ENCODE measurements around the gene SMIM27.

Gene SMIM27

DNA sequence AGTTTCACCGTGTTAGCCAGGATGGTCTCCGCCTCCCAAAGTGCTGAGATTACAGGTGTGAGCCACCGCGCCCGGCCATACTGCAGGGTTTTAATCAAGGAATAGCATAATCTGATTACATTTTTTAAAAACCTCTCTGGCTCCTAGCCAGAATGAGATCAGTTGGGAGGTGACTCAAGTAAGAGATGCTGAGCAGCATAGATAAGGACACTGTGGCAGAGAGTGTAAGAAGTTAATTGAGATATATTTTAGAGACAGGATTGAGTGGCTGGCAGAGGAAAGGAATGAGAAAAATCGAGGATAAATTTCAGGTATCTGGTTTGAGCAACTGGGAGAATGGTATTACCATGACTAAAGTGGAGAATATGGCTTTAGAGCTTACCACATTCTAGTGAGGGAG, 18.8 kb upstream of the SMIM27 start:
- H3K27ac ChIP-seq (ENCODE audit: low read depth, low read length), result no peak overlapping the region
- H2BK5ac ChIP-seq (ENCODE audit: low read depth, low read length, poor library complexity), result no peak overlapping the region
- H3K9ac ChIP-seq (ENCODE audit: low read length), result no peak overlapping the region
- H3K9me3 ChIP-seq (ENCODE audit: insufficient read depth, low read depth, low read length), result no peaks in the 10 kb centered on the region
- H3K4me3 ChIP-seq (ENCODE audit: low read depth, low read length), result no peak overlapping the region
- WGBS (ENCODE audit: extremely low coverage, insufficient coverage, insufficient read length), result no CpG with 5 or more reads among the region's 6 CpGs
- no peak overlapping the region for H4K91ac ChIP-seq (ENCODE audit: low read depth, low read length)
- H3K36me3 ChIP-seq (ENCODE audit: control insufficient read depth in 1 of 2, insufficient read depth in 2 of 2, low read length in 2 of 2), result peaks cover 3 to 4% of the 10 kb centered on the region in 2 experiments
- no peak overlapping the region for H2BK12ac ChIP-seq (ENCODE audit: low read length)
- no peaks in the 10 kb centered on the region for H3K4me1 ChIP-seq (ENCODE audit: control insufficient read depth in 1 of 2, insufficient read depth in 2 of 2, low read length in 2 of 2)
- H3K23ac ChIP-seq (ENCODE audit: low read length), result no peak overlapping the region
- H2BK120ac ChIP-seq (ENCODE audit: insufficient read depth, low read length, poor library complexity), result no peak overlapping the region
- no peak overlapping the region for H2AFZ ChIP-seq (ENCODE audit: insufficient read depth, low read length, poor library complexity)
- H4K12ac ChIP-seq (ENCODE audit: low read depth, low read length), result no peak overlapping the region
- DNase-seq, result peak; percentile 43 to 85
- no peaks in the 10 kb centered on the region for H3K79me2 ChIP-seq (ENCODE audit: control insufficient read depth, insufficient read depth, low read length, poor library complexity)
- H3K27me3 ChIP-seq (ENCODE audit: insufficient read depth, low read length), result no peaks in the 10 kb centered on the region
- no peaks in the 10 kb centered on the region for H3K79me1 ChIP-seq (ENCODE audit: low read length)
- H3K18ac ChIP-seq (ENCODE audit: low read length), result no peak overlapping the region
- no peak overlapping the region for H4K8ac ChIP-seq (ENCODE audit: low read depth, low read length)
- no peak overlapping the region for H3K4me2 ChIP-seq (ENCODE audit: low read length)
- no peak overlapping the region for H3K4ac ChIP-seq (ENCODE audit: low read depth, low read length)
- H2AK5ac ChIP-seq (ENCODE audit: low read length), result no peak overlapping the region
- no peak overlapping the region for H3K14ac ChIP-seq (ENCODE audit: low read length)

- H3K4ac ChIP-seq (ENCODE audit: low read depth, low read length), result no peak overlapping the region
- H4K91ac ChIP-seq (ENCODE audit: low read depth, low read length), result no peak overlapping the region
- no peak overlapping the region for H2BK120ac ChIP-seq (ENCODE audit: insufficient read depth, low read length, poor library complexity)
- no peaks in the 10 kb centered on the region for H3K4me1 ChIP-seq (ENCODE audit: control insufficient read depth in 1 of 2, insufficient read depth in 2 of 2, low read length in 2 of 2)
- no peak overlapping the region for H3K14ac ChIP-seq (ENCODE audit: low read length)
- no peaks in the 10 kb centered on the region for H3K79me2 ChIP-seq (ENCODE audit: control insufficient read depth, insufficient read depth, low read length, poor library complexity)
- no peak overlapping the region for H3K4me3 ChIP-seq (ENCODE audit: low read depth, low read length)
- no peak overlapping the region for H2BK12ac ChIP-seq (ENCODE audit: low read length)
- H4K12ac ChIP-seq (ENCODE audit: low read depth, low read length), result no peak overlapping the region
- H3K36me3 ChIP-seq (ENCODE audit: control insufficient read depth in 1 of 2, insufficient read depth in 2 of 2, low read length in 2 of 2), result peaks cover 3 to 4% of the 10 kb centered on the region in 2 experiments
- H3K9me3 ChIP-seq (ENCODE audit: insufficient read depth, low read depth, low read length), result no peaks in the 10 kb centered on the region
- no peak overlapping the region for H2AK5ac ChIP-seq (ENCODE audit: low read length)
- no peak overlapping the region for H3K4me2 ChIP-seq (ENCODE audit: low read length)
- H2BK5ac ChIP-seq (ENCODE audit: low read depth, low read length, poor library complexity), result no peak overlapping the region
- H2AFZ ChIP-seq (ENCODE audit: insufficient read depth, low read length, poor library complexity), result no peak overlapping the region
- peak; percentile 57 to 79 for DNase-seq
- H3K27ac ChIP-seq (ENCODE audit: low read depth, low read length), result no peak overlapping the region
- WGBS (ENCODE audit: extremely low coverage, insufficient coverage, insufficient read length), result no CpG with 5 or more reads among the region's 4 CpGs
- H4K8ac ChIP-seq (ENCODE audit: low read depth, low read length), result no peak overlapping the region
- no peaks in the 10 kb centered on the region for H3K27me3 ChIP-seq (ENCODE audit: insufficient read depth, low read length)
- H3K9ac ChIP-seq (ENCODE audit: low read length), result no peak overlapping the region
- no peaks in the 10 kb centered on the region for H3K79me1 ChIP-seq (ENCODE audit: low read length)
- no peak overlapping the region for H3K18ac ChIP-seq (ENCODE audit: low read length)
- no peak overlapping the region for H3K23ac ChIP-seq (ENCODE audit: low read length)
Measured at GRCh38 chr9:32533816-32534215, 18.3 kb upstream of the SMIM27 start.

DNA sequence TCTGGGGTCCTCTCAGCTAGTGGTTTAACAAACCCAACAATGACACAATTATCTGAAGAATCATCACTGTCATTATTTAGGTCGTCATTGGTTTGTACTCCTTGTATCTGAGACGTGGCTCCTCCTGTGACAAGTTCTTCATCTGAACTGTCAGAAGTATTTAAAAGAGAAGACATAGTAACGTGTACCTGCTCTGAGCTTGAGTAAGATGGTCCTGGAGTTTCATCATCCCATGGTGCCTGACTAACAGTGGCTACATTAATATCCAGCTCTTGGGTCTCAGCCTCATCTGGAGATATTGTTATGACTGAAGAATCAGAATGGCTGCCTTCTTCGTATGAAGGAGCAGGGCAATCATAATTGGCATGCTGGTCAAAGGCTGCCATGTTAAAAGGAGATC, 9.1 kb upstream of the SMIM27 start:
- H2BK120ac ChIP-seq (ENCODE audit: insufficient read depth, low read length, poor library complexity), result no peak overlapping the region
- no CpG with 5 or more reads among the region's 4 CpGs for WGBS (ENCODE audit: extremely low coverage, insufficient coverage, insufficient read length)
- H2AFZ ChIP-seq (ENCODE audit: insufficient read depth, low read length, poor library complexity), result no peak overlapping the region
- no peak overlapping the region for H4K91ac ChIP-seq (ENCODE audit: low read depth, low read length)
- no peak overlapping the region for H3K4me3 ChIP-seq (ENCODE audit: low read depth, low read length)
- no peak overlapping the region for H3K4me2 ChIP-seq (ENCODE audit: low read length)
- H3K79me2 ChIP-seq (ENCODE audit: control insufficient read depth, insufficient read depth, low read length, poor library complexity), result peaks cover 2% of the 10 kb centered on the region
- H2BK12ac ChIP-seq (ENCODE audit: low read length), result no peak overlapping the region
- H3K18ac ChIP-seq (ENCODE audit: low read length), result no peak overlapping the region
- H3K9me3 ChIP-seq (ENCODE audit: insufficient read depth, low read depth, low read length), result no peaks in the 10 kb centered on the region
- no peaks in the 10 kb centered on the region for H3K79me1 ChIP-seq (ENCODE audit: low read length)
- H3K23ac ChIP-seq (ENCODE audit: low read length), result no peak overlapping the region
- H3K4ac ChIP-seq (ENCODE audit: low read depth, low read length), result no peak overlapping the region
- peaks cover 4 to 13% of the 10 kb centered on the region in 2 experiments for H3K36me3 ChIP-seq (ENCODE audit: control insufficient read depth in 1 of 2, insufficient read depth in 2 of 2, low read length in 2 of 2)
- H3K27me3 ChIP-seq (ENCODE audit: insufficient read depth, low read length), result no peaks in the 10 kb centered on the region
- H4K8ac ChIP-seq (ENCODE audit: low read depth, low read length), result no peak overlapping the region
- DNase-seq, result no peak
- H3K9ac ChIP-seq (ENCODE audit: low read length), result no peak overlapping the region
- H4K12ac ChIP-seq (ENCODE audit: low read depth, low read length), result no peak overlapping the region
- no peaks in the 10 kb centered on the region for H3K4me1 ChIP-seq (ENCODE audit: control insufficient read depth in 1 of 2, insufficient read depth in 2 of 2, low read length in 2 of 2)
- no peak overlapping the region for H3K14ac ChIP-seq (ENCODE audit: low read length)
- H2AK5ac ChIP-seq (ENCODE audit: low read length), result no peak overlapping the region
- no peak overlapping the region for H2BK5ac ChIP-seq (ENCODE audit: low read depth, low read length, poor library complexity)
- H3K27ac ChIP-seq (ENCODE audit: low read depth, low read length), result no peak overlapping the region

- H4K12ac ChIP-seq (ENCODE audit: low read depth, low read length), result no peak overlapping the region
- no peak overlapping the region for H3K4me3 ChIP-seq (ENCODE audit: low read depth, low read length)
- H3K4ac ChIP-seq (ENCODE audit: low read depth, low read length), result no peak overlapping the region
- H3K27ac ChIP-seq (ENCODE audit: low read depth, low read length), result no peak overlapping the region
- no peak overlapping the region for H3K23ac ChIP-seq (ENCODE audit: low read length)
- H3K9me3 ChIP-seq (ENCODE audit: insufficient read depth, low read depth, low read length), result no peaks in the 10 kb centered on the region
- no peak overlapping the region for H2BK5ac ChIP-seq (ENCODE audit: low read depth, low read length, poor library complexity)
- no peaks in the 10 kb centered on the region for H3K4me1 ChIP-seq (ENCODE audit: control insufficient read depth in 1 of 2, insufficient read depth in 2 of 2, low read length in 2 of 2)
- H3K79me2 ChIP-seq (ENCODE audit: control insufficient read depth, insufficient read depth, low read length, poor library complexity), result peaks cover 12% of the 10 kb centered on the region
- no peak overlapping the region for H3K14ac ChIP-seq (ENCODE audit: low read length)
- no peak overlapping the region for H4K8ac ChIP-seq (ENCODE audit: low read depth, low read length)
- H2AFZ ChIP-seq (ENCODE audit: insufficient read depth, low read length, poor library complexity), result no peak overlapping the region
- H3K9ac ChIP-seq (ENCODE audit: low read length), result no peak overlapping the region
- no CpG with 5 or more reads among the region's 1 CpG for WGBS (ENCODE audit: extremely low coverage, insufficient coverage, insufficient read length)
- H2BK120ac ChIP-seq (ENCODE audit: insufficient read depth, low read length, poor library complexity), result no peak overlapping the region
- H2AK5ac ChIP-seq (ENCODE audit: low read length), result no peak overlapping the region
- H2BK12ac ChIP-seq (ENCODE audit: low read length), result no peak overlapping the region
- H3K27me3 ChIP-seq (ENCODE audit: insufficient read depth, low read length), result no peaks in the 10 kb centered on the region
- no peak overlapping the region for H3K4me2 ChIP-seq (ENCODE audit: low read length)
- H3K36me3 ChIP-seq (ENCODE audit: control insufficient read depth in 1 of 2, insufficient read depth in 2 of 2, low read length in 2 of 2), result peaks cover 5 to 14% of the 10 kb centered on the region in 2 experiments
- no peak for DNase-seq
- H3K79me1 ChIP-seq (ENCODE audit: low read length), result peaks cover 4% of the 10 kb centered on the region
- no peak overlapping the region for H4K91ac ChIP-seq (ENCODE audit: low read depth, low read length)
- H3K18ac ChIP-seq (ENCODE audit: low read length), result no peak overlapping the region
Measured at GRCh38 chr9:32545884-32546283, 6.2 kb upstream of the SMIM27 start.

Measured in trophoblast cell (in vitro differentiated cells and primary cell).